ENCODE measurements around the gene LAX1.
"Not testable (repeated sequence)": the region's sequence is repeated elsewhere in the genome, so short reads cannot be mapped to it uniquely, and the experiment has no call there.

Gene LAX1, protein sequence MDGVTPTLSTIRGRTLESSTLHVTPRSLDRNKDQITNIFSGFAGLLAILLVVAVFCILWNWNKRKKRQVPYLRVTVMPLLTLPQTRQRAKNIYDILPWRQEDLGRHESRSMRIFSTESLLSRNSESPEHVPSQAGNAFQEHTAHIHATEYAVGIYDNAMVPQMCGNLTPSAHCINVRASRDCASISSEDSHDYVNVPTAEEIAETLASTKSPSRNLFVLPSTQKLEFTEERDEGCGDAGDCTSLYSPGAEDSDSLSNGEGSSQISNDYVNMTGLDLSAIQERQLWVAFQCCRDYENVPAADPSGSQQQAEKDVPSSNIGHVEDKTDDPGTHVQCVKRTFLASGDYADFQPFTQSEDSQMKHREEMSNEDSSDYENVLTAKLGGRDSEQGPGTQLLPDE

DNA sequence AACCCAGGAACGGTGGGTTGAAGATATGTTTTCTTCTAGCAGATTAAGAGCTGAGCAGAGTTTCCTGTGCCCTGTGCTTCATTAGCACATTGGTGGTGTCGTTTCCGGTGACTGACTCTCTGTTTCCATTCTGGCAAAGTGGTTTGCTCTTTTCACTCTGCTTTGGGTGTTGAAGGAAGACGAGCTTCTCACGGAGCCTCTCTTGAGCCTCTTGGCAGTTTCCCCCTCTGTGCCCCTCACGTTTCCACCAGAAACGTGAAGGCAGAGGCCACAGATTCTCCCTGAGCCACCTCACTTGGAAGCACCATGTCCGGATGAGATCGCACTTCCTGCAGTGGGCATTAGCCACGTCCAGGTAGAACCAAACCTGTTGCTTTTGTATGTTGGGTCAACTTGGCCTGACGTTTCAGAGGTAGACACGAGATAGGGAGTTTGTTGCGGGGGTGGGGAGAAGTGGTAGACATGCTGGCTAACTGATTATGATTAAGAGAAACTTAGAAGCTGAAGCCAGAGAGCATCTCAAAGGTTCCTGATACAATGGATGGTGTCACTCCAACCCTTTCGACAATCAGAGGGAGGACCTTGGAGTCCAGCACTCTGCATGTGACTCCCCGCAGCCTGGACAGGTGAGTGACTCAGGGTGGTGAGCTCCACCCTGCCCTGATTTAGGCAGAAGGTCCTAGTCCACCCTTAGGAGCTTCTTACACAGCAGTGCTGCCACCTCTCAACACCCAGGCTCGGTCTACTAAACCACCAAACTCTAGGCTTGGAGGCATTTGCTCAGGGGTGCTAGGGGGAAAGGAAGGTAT, at the start of gene LAX1:
Gene LAX1, plus strand, starts transcription at position 155 of the 809 bp plus-strand sequence. Its CDS starts 383 bp downstream, at position 538.
- peak; percentile 53 to 87 for DNase-seq

DNA sequence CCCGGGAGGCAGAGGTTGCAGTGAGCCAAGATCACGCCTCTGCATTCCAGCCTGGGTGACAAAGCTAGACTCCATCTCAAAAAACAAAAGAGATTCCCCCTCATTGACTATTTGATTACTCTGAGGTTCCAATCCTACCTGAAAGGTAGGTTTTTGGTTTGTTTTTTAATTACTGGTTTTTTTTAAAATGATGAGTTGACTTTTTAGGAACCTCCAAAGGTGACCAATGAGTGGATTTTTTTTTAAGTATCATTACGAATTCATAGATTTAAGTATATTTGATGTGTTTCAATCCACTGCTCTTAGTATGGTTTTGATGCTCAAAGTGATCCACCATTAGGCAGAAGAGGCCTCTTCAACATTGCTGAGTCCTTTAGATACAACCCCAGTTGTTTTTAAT, 47.9 kb upstream of the LAX1 start:
- DNase-seq: no peak

DNA sequence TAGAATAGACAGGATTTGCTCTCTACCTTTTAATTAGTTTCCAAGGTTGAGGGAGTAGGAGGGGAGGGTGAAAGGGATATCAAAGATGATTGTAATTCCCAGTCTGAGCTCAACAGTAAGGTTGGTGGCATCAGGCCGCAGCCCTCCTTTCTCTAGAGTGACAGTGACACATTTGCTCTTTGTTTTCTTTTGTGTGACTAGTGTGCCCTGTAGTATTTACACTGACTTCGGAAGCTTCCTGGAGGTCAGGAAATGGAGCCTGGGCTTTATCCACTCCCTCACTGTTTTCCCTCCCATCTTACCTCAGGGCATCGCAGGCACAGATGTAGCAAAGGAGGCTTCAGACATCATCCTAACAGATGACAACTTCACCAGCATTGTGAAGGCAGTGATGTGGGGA, 44.7 kb upstream of the LAX1 start:
- DNase-seq: no peak

- no peak for DNase-seq
Measured at GRCh38 chr1:203722909-203723308, 42.1 kb upstream of the LAX1 start.

DNA sequence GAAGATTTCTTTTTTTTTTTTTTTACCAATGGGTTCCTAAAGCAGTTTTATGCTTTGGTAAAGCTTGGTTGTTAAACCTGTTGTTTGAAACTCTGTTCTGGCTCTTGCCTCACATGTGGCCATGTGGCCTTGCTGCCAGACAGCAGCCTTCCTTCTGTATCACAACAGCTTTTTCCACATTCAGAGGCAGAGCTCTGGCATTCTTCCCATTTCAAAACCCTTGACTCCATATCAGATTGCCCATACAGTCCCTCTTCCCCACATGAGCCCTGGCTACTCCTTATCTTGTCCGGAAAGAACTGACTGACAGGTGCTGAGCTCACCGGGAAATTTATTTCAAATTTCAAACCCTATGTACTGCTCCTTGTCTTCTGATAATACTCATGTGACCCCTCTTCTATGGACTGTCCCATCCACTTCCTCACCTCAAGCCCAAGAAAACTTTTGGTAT, 38.5 kb upstream of the LAX1 start:
- no peak for DNase-seq

DNA sequence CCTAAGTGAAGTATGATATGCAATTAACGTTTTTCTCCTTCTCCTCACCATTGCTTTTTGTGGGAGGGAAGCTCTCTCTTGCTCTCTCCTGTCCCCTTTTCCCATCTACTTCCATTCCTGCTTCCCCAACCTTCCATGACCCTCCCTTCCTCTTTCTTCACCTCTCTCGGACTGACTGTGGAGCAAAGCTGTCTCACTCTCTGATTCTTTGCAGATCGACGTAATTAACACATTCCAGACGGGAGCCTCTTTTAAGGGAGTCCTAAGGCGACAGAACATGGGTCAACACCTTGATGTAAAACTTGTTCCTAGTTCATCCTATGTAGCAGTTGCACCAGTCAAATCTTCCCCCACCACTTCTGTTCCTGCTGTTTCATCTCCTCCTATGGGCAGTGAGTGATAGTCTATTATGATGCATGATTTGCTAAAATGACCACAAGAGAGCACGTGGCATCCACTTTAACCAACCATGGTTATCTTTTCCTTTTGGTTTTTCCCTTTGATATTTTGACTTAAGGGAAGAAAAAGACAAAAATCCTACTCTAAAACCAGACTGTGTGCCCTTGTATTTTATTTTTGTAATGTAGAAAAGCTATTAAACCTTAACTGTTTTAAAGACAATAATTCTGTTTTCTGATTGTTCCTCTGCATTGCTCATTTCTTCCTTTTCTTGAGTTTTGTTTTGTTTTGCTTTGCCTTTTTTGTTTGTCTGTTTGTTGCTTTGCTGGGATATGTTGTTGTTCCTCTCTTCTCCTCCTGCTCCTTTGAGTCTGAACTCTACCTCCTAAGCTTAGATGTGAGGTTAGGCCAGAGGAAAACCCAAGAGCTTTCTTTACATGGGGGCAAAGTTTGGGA, 31.7 kb upstream of the LAX1 start:
- no peak for DNase-seq

GRCh38 chr1:203742436-203742835, 22.5 kb upstream of the LAX1 start:
- no peak for DNase-seq

DNA sequence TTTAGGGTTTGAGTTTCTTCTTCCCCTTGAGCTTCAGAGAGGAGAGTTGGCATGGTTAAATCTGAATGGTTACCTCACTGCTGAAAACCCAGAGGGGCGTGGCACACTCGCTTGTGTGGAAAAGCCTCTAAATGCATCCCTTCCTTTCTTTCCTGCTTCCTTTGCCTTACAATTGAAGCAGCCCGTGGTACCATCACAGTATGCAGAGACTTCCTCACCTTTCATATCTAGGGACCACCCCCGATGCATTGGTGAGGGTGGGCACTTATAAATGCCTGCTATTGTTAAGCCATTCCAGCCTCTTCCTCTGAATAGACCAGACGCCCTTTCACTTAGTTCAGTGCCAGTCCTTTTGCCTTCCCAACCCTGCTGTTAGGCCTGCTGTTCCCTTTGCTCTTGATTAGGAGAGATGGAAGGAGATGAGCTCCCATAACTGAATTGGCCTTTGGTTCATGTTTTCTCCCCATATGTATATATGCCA, 21.9 kb upstream of the LAX1 start:
- DNase-seq: no peak

GRCh38 chr1:203744075-203744972, 20.7 kb upstream of the LAX1 start:
- DNase-seq: no peak

DNA sequence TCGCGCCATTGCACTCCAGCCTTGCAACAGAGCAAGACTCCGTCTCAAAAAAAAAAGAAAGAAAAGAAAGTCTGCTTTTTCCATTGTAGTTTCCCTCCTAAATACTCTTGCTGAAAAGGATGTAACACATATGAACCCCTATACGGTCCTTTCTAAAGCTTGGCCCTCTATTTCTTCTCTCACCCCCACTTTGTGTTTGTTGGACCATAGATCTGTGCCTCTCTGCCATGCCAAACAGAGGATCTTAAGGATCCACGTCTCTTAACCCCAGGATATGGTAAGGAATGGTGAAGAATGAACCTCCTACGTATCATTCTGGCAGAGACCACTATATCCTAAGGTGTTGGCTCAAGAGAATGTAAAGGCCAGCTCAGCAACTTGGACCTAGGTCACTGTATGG, 18.7 kb upstream of the LAX1 start:
- no peak for DNase-seq

DNA sequence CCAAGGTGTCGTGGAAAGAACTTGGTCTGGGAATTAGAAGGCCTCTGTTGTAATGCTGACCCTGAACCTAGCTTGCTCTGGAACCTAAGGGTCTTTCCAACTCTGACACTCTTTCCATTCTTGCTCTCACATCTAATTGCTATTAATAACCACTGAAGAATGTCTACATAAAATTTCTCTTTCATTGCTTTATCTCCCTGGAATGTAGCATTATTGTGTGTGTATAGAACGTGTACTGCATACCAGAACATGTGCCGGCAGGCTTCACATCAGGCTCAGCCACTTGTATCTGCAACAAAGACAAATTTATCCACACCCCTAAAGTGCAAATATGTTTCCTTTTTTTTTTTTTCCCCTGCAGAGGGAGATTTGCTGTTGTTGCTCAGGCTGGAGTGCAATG, 13.9 kb upstream of the LAX1 start:
- DNase-seq: no peak

DNA sequence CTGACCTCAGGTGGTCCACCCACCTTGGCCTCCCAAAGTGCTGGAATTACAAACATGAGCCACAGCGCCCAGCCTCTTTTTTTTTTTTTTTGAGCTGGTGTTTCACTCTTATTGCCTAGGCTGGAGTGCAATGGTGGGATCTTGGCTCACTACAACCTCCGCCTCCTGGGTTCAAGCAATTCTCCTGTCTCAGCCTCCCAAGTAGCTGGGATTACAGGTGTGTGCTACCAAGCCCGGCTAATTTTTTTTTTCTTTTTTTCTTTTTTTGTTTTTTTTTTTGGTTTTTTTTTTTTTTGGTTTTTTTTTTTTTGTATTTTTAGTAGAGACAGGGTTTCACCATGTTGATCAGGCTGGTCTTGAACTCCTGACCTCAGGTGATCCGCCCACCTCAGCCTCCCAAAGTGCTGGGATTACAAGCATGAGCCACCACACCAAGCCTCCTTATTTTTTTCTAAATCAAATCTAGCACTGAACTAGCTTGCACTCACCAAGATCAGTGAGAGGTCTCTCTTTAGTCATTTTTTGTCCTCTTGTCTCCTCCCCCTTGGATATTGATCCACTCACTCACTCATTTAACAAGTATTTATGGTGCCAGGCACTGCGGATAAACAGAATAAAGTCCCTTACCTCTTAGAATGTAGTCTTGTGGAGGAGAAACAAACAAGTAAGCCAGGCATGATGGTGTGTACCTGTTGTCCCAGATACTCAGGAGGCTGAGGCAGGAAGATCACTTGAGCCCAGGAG, 13.2 kb upstream of the LAX1 start:
- not testable (repeated sequence) for DNase-seq

DNA sequence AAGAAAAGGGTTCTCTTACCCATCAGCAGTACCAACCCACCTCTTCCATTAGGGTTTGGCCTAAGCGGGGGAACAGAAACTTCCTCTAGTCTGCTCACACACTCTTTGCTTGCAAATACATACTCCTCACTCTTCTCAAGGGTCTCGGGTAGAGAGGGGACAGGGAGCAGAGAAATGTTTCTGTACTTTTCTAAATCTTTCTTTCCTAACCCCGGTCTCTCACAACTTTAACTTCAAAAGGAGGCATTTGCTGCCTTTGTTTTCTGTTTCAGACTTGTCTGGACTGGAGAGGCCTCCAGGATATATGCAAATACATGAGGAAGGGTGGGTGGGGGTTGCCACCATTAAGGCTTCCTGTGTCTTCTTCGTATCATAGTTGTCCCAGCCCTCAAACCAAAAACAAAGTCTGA, 10.5 kb upstream of the LAX1 start:
- peak in 1 of 2 experiments; percentile 27 for DNase-seq

DNA sequence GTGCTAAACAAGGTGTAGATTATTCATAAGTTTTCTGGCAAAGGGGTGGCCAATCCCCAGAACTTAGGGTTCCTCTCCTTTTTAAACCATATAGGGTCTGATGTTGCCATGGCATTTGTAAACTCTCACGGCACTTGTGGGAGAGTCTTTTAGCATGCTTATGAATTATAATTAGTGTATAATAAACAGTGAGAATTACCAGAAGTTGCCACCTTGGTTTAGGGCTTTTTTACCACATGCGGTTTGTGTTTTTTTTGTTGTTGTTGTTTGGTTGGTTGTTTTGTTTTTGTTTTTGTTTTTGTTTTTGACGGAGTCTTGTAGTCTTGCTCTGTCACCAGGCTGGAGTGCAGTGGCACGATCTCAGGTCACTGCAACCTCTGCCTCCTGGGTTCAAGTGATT, 8.9 kb upstream of the LAX1 start:
- DNase-seq: no peak

- not testable (repeated sequence) for DNase-seq
Measured at GRCh38 chr1:203758749-203759148, 6.2 kb upstream of the LAX1 start.

DNA sequence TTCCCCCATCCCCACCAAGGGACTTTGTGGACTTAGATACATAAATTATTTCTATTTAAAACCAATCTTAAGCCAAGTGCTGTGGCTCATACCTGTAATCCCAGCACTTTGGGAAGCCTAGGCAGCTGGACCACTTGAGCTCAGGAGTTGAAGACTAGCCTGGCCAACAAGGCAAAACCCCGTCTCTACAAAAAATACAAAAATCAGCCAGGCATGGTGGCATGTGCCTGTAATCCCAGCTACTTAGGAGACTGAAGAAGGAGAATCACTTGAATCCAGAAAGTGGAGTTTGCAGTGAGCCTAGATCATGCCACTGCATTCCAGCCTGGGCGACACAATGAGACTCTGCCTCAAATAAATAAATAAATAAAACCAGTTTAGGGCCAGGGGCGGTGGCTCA, 4.5 kb upstream of the LAX1 start:
- no peak for DNase-seq

GRCh38 chr1:203761958-203762357, 3.0 kb upstream of the LAX1 start:
- not testable (repeated sequence) for DNase-seq

DNA sequence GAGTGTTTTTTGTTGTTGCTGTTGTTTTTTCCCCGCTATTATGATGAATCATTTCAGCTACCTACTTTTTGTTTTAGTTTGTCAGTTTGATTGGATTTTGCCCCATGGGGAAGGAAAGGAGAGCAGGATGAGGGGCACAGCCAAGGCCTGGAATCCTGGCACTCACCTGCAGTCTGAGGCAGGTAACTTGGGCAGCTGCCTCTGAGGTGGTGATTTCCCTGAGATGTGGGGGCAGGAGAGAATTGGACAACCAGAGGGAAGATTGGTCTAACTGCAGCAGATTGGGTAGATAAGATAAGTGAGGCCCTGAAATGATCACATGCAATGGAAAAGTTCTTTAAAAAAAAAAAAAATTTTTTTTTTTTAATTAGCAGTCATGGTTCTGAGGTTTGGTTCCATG, 1.5 kb upstream of the LAX1 start:
- no peak for DNase-seq

GRCh38 chr1:203764105-203765028, 616 bp upstream of the LAX1 start:
- no peak for DNase-seq

DNA sequence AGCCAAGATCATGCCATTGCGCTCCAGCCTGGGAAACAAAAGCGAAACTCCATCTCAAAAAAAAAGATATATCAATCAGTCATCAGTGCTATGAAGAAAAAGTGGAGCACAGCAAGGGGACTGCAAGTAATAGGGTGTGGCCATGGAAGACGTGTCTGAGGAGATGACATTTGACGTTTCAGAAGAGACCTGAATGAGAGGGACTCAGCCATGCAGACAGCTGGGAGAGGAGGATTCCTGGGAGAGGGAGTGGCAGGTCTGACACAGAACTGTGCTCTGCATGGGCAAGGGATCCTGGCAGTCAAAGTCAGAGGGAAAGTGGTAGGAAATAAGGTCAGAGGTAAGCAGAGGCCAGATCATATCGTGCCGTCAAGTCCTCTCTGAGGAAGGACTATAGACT, 3.3 kb downstream of the LAX1 start:
- no peak for DNase-seq

All from stimulated activated CD4-positive, alpha-beta T cell treated with anti-CD3 and anti-CD28 coated beads, Interleukin-4, amount 100 ng/mL, for 4 hours (primary cell).